ENCODE measurements around the gene SUSD3.
"Not testable (repeated sequence)": the region's sequence is repeated elsewhere in the genome, so short reads cannot be mapped to it uniquely, and the experiment has no call there.

The SUSD3 gene

GRCh38 chr9:93092251-93092991 is 33.9 kb downstream of the SUSD3 start:
- no peak for DNase-seq (ENCODE audit: low read depth in 2 of 2)

- DNase-seq (ENCODE audit: low read depth in 2 of 2), result no peak
Measured at GRCh38 chr9:93093127-93093876, 34.8 kb downstream of the SUSD3 start.

- no peak for DNase-seq (ENCODE audit: low read depth in 2 of 2)
Measured at GRCh38 chr9:93093877-93094657, 35.6 kb downstream of the SUSD3 start.

GRCh38 chr9:93094658-93095204 is 36.2 kb downstream of the SUSD3 start:
- DNase-seq (ENCODE audit: low read depth in 2 of 2), result no peak

GRCh38 chr9:93095205-93096130 is 37.0 kb downstream of the SUSD3 start:
- peak; percentile 100 for DNase-seq (ENCODE audit: low read depth in 2 of 2)

- no peak for DNase-seq (ENCODE audit: low read depth in 2 of 2)
Measured at GRCh38 chr9:93096131-93096802, 37.8 kb downstream of the SUSD3 start, which contains the start of gene CARD19. Gene CARD19 (plus strand): TSS chr9:93096217. CDS start chr9:93096346, 129 bp downstream.

GRCh38 chr9:93096811-93097382 is 38.4 kb downstream of the SUSD3 start:
- DNase-seq (ENCODE audit: low read depth in 2 of 2), result no peak

GRCh38 chr9:93097511-93098201 is 39.2 kb downstream of the SUSD3 start:
- no peak for DNase-seq (ENCODE audit: low read depth in 2 of 2)

GRCh38 chr9:93098236-93098946 is 39.9 kb downstream of the SUSD3 start:
- peak; percentile 38 to 46 for DNase-seq (ENCODE audit: low read depth in 2 of 2)

- no peak for DNase-seq (ENCODE audit: low read depth in 2 of 2)
Measured at GRCh38 chr9:93099551-93100275, 41.2 kb downstream of the SUSD3 start.

GRCh38 chr9:93100276-93100636 is 41.8 kb downstream of the SUSD3 start:
- DNase-seq (ENCODE audit: low read depth in 2 of 2), result no peak

- not testable (repeated sequence) for DNase-seq (ENCODE audit: low read depth in 2 of 2)
Measured at GRCh38 chr9:93101086-93101485, 42.6 kb downstream of the SUSD3 start.

- DNase-seq (ENCODE audit: low read depth in 2 of 2), result no peak
Measured at GRCh38 chr9:93105620-93106019, 47.1 kb downstream of the SUSD3 start.

GRCh38 chr9:93107151-93107824 is 48.8 kb downstream of the SUSD3 start:
- DNase-seq (ENCODE audit: low read depth in 2 of 2), result no peak

- no peak for DNase-seq (ENCODE audit: low read depth in 2 of 2)
Measured at GRCh38 chr9:93107825-93108161, 49.3 kb downstream of the SUSD3 start.

- no peak for DNase-seq (ENCODE audit: low read depth in 2 of 2)
Measured at GRCh38 chr9:93108291-93109041, 50.0 kb downstream of the SUSD3 start.

GRCh38 chr9:93110311-93110855 is 51.9 kb downstream of the SUSD3 start:
- DNase-seq (ENCODE audit: low read depth in 2 of 2), result no peak

Data from activated CD8-positive, alpha-beta memory T cell treated with anti-CD3 and anti-CD28 coated beads for 4 hours (primary cell).